HG03571 (cell line): ENCODE results near the gene ANGPTL3.

ENCODE experiments used
- ATAC-seq: cut with Tn5 transposase; IDR thresholded peaks from one replicate; pipeline ENCODE4 v1.9.1; 2021; ENCODE audit not compliant: unreplicated experiment

ANGPTL3 gene

GRCh38 chr1:62621907-62622306 lies 24.6 kb downstream of the ANGPTL3 start:
- peak; percentile 83 for ATAC-seq

GRCh38 chr1:62625415-62625814 lies 28.1 kb downstream of the ANGPTL3 start:
- ATAC-seq = no peak

DNA sequence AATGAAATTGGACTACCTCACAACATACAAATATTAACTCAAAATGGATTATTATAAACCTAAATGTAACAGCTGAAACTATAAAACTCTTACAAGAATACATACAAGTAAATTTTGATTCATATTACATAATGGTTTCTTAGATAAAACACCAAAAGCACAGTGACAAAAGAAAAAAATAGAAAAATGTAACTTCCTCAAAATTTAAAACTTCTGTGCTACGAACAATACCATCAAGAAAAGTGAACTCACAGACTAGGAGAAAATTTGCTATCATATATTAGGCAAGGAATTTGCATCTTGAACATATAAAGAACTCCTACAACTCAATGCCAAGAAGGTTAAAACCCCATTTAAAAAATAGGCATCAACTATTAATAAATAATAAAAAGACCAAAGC lies 31.2 kb downstream of the ANGPTL3 start:
- no peak for ATAC-seq

DNA sequence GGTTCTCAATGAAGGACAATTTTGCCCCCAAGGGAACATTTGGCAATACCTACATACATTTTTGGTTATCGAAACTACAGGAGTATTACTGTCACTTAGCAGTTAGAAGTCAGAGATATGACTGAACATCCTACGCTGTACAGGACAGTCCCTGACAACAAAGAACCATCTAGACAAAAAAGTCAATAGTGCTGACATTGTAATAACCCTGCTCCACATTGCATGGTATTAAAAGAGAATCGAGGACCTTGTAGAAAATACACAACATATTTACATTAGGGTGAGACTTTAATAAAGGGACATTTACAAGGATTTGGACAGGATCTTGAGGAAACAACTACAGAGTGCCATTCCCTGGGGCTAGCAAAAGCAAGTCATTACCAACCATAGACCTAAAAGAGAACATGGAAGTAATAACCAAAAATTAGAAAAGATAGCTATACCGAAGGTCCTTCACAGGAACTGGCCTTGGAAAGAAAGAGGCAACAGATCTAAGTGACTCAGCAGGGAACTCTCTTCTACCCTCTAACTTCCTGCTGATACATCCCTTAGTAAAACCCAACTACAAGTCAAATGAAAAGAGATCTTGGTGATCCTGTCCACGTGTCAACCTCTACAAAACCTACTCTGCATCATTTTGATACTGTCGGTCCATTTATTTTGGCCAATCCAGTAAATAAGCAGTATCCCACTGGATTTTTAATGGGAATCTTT lies 40.2 kb downstream of the ANGPTL3 start:
- ATAC-seq = no peak

DNA sequence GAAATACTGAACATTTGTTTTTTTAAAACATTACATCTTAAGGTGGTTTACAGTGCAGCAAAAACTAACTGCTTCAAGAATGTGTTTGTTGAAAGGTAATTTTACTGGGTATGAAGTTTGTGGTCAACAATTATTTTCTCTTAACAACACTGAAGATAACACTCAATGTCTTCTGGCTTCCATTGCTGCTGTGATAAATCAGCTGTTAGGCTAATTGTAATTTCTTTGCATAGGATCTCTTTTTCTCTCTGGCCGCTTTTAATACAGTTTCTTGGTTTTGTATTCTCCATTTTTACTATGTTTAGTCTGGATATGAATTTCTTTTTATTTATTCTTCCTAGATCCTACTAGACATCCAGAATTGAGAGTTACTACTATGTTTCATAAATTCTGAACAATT lies 46.0 kb downstream of the ANGPTL3 start:
- no peak for ATAC-seq

DNA sequence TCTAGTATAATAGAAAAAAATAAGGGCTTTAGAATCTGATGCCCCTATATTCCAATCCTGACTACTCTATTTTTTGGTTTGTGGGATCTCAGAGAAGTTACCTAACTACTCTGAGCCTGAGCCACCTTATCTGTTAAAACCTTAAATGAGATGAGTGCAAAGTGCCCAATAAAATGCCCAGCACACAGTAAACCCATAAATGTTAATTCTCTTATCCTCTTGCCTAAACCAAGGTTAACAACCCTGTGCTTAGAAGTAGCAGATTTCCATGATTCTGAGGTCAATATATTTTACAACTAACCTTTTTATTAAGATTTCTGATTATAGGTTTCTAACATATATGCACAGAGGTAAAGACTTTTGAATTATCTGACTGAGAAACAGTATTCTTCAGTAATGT lies 55.1 kb downstream of the ANGPTL3 start:
- no peak for ATAC-seq

DNA sequence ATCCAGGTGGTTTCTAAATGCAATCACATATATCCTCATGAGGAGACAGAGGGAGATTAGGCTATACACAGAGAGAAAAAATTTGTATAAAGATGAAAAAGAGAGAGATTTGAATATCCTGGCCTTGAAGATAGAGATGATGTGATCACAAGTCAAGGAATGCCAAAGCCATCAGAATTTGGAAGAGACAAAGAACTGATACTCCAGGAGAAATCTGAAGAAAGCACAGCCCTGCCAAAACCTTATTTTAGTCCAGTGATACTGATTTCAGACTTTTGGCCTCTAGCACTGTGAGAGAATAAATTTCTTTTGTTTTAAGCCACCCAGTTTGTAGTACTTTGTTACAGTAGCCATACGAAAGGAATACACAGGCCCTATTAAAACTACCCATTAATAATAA lies 57.4 kb downstream of the ANGPTL3 start:
- ATAC-seq = no peak
